Heart left ventricle (tissue), 13 donors: ENCODE data around the gene CCBE1.

ENCODE experiments used
- POLR2A ChIP-seq, 2 donors: fragments of 450-650 bp; IDR thresholded peaks; one replicate each; pipeline ENCODE4 v1.6.1; 2017; ENCODE audit warnings: antibody characterized with exemption in 2 of 2, mild to moderate bottlenecking in 2 of 2, moderate library complexity in 2 of 2
- TF ChIP-seq, protein P1 (sequence below), 12 donors: fragments of 200-600 bp; sonication (generic) in 4 of 12; IDR thresholded peaks; one replicate each; pipeline versions ENCODE4 v1.5.0 to v1.8.0; 2018 to 2022; ENCODE audit warnings: antibody characterized with exemption in 12 of 12, mild to moderate bottlenecking in 5 of 12
- donor health status: ischemic (EF 13 %, LVEDD 7.1; RV severe dilation, severe dysfunction).
- donor health status: DM: no; HTN: yes; CAD: no.
- donor health status: DM: no; HTN: no; CAD: no.
- donor health status: ischemic (EF 25% LVEDD 6.9; RV normal size, moderate dysfunction).
- donor health status: ischemic (EF 25% LVEDD 5.7; RV mildly dilated, moderate dysfunction).
- donor health status: ischemic (EF 35%, LVEDD 5.7; RV mildly dilated, moderate dysfunction).
- donor health status: nonischemic (EF 11% LVEDD 7.7; RV severe dilation, severe dysfunction).
- donor health status: DM: yes; HTN: yes; CAD: no.
- donor health status: PGD.
- donor health status: ischemic (EF 29% LVEDD 5.4; RV normal size, mild dysfunction).
- donor health status: nonischemic (EF 23%, LVEDD 6.1; RV moderate dilation, normal function).

DNA sequence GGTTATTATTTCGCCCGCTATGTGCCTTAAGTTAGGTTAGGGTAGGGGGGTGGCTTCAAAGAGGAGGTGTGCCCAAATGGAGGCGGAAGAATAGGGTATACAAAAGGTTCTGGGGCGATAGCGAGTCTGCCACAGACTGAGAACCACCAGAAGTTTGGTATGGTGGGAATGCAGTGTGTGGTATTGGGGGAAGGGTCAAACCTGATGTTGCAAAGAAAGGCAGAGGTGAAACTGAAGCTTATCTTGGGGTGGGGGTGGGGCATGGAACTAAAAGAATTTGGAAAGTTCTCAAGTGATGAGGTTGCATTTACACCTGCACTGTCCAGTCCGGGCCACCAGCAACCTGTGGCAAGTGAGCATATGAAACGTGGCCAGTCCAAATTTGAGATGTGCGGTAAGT lies 11.8 kb upstream of the CCBE1 start:
- TF ChIP-seq, protein P1, sequence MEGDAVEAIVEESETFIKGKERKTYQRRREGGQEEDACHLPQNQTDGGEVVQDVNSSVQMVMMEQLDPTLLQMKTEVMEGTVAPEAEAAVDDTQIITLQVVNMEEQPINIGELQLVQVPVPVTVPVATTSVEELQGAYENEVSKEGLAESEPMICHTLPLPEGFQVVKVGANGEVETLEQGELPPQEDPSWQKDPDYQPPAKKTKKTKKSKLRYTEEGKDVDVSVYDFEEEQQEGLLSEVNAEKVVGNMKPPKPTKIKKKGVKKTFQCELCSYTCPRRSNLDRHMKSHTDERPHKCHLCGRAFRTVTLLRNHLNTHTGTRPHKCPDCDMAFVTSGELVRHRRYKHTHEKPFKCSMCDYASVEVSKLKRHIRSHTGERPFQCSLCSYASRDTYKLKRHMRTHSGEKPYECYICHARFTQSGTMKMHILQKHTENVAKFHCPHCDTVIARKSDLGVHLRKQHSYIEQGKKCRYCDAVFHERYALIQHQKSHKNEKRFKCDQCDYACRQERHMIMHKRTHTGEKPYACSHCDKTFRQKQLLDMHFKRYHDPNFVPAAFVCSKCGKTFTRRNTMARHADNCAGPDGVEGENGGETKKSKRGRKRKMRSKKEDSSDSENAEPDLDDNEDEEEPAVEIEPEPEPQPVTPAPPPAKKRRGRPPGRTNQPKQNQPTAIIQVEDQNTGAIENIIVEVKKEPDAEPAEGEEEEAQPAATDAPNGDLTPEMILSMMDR (IDR thresholded peaks at IDR 0.05) = no peak
- TF ChIP-seq POLR2A (IDR thresholded peaks at IDR 0.05) = no peak
